K562 (cell line): Measurements from ENCODE around the gene HDHD3. TPM values are rescaled to one million over a fixed set of nuclear protein-coding genes. Genes with fewer than 3 reads are reported as not detected.

ENCODE experiments used
- CHD7 ChIP-seq: fragments of 200-600 bp; sonication (generic); IDR thresholded peaks from one replicate; pipeline ENCODE4 v1.6.1; 2012; ENCODE audit warnings: mild to moderate bottlenecking, low read depth, low read length, inconsistent platforms
- E2F3 ChIP-seq: fragments of 250-450 bp; sonication (Bioruptor Pico); IDR thresholded peaks from 2 replicates; pipeline ENCODE4 v1.4.0; 2020; ENCODE audit warnings: mild to moderate bottlenecking
- FOXA3 ChIP-seq, 2 experiments: fragments of 450-650 bp in 1 of 2; sonication (generic) in 1 of 2; formaldehyde crosslinking; IDR thresholded peaks in 1 of 2; conservative IDR thresholded peaks in 1 of 2; 2 replicates each; pipeline versions ENCODE4 v1.4.0 to v1.8.0; 2020 to 2022; ENCODE audit warnings: mild to moderate bottlenecking in 2 of 2, missing genetic modification reagents in 1 of 2
- HLTF ChIP-seq: fragments of 450-650 bp; IDR thresholded peaks from 2 replicates; pipeline ENCODE4 v1.6.1; 2016
- NELFE ChIP-seq: IDR thresholded peaks from 2 replicates; pipeline ENCODE4 v1.6.1; 2011; ENCODE audit warnings: mild to moderate bottlenecking; ENCODE audit not compliant: insufficient read depth, insufficient read length
- NR2F6 ChIP-seq: fragments of 450-650 bp; formaldehyde crosslinking; IDR thresholded peaks from 2 replicates; pipeline ENCODE4 v1.4.0; 2020; ENCODE audit warnings: mild to moderate bottlenecking
- RBM15 ChIP-seq: fragments of 200-400 bp; formaldehyde crosslinking; IDR thresholded peaks from 2 replicates; pipeline ENCODE4 v1.6.1; 2018; ENCODE audit warnings: mild to moderate bottlenecking, low read length, moderate library complexity; ENCODE audit not compliant: insufficient read depth
- RBM39 ChIP-seq: fragments of 200-400 bp; formaldehyde crosslinking; optimal IDR thresholded peaks from 2 replicates; pipeline ENCODE3; 2018; ENCODE audit warnings: low read depth, low read length
- SMARCA5 ChIP-seq: fragments of 450-650 bp; IDR thresholded peaks from 2 replicates; pipeline ENCODE4 v1.6.1; 2016
- SNAPC5 ChIP-seq: fragments of 250-450 bp; sonication (Bioruptor Pico); IDR thresholded peaks from 2 replicates; pipeline ENCODE4 v1.8.0; 2021; ENCODE audit warnings: moderate library complexity, mild to moderate bottlenecking, inconsistent platforms
- TAF9B ChIP-seq: fragments of 450-650 bp; IDR thresholded peaks from 2 replicates; pipeline ENCODE4 v1.6.1; 2018; ENCODE audit warnings: mild to moderate bottlenecking; ENCODE audit not compliant: partially characterized antibody
- TBL1XR1 ChIP-seq, 2 experiments: IDR thresholded peaks; 2 replicates each; pipeline ENCODE4 v1.6.1; 2012; ENCODE audit warnings: improper control_type of control experiment in 2 of 2, low read length in 2 of 2, mild to moderate bottlenecking in 1 of 2
- THRAP3 ChIP-seq: fragments of 450-650 bp; IDR thresholded peaks from 2 replicates; pipeline ENCODE4 v1.6.1; 2016; ENCODE audit warnings: mild to moderate bottlenecking, inconsistent platforms, borderline replicate concordance
- ZBTB34 ChIP-seq: fragments of 250-450 bp; sonication (Bioruptor Pico); IDR thresholded peaks from 2 replicates; pipeline ENCODE4 v1.8.0; 2021; ENCODE audit warnings: mild to moderate bottlenecking, moderate library complexity
- ZNF165 ChIP-seq: fragments of 250-450 bp; sonication (Bioruptor Pico); IDR thresholded peaks from 2 replicates; pipeline ENCODE4 v1.4.0; 2020; ENCODE audit warnings: borderline replicate concordance
- ZNF239 ChIP-seq: fragments of 250-450 bp; sonication (Bioruptor Pico); IDR thresholded peaks from 2 replicates; pipeline ENCODE4 v1.4.0; 2020; ENCODE audit warnings: mild to moderate bottlenecking
- polyA plus RNA-seq, 8 experiments: library from polyadenylated mRNA; depleted of rRNA in 4 of 8; stranded (reverse) in 5 of 8; unstranded in 3 of 8; fragments of >200 nt; fragmentation: Nextera tagmentation in 2 of 8; fragmentation: Illumina TruSeq in 1 of 8; extraction: Ambion mirVana in 2 of 8; extraction: Trizol in 1 of 8; gene quantifications; 2 replicates each; pipeline versions ENCODE4 v1.2.1 to v1.2.3, GENCODE V29; 2011 to 2014; ENCODE audit warnings: inconsistent platforms in 1 of 8, missing spikeins in 1 of 8
- total RNA-seq, 7 experiments: library from RNA; depleted of rRNA in 6 of 7; stranded (reverse); fragments of >200 nt in 6 of 7; fragmentation: Illumina TruSeq in 2 of 7; extraction: Trizol in 2 of 7; gene quantifications; 2 replicates each; pipeline versions ENCODE4 v1.2.1 to v1.2.3, GENCODE V29; 2011 to 2021; ENCODE audit warnings: low replicate concordance in 1 of 7

The HDHD3 gene
- total and polyA plus RNA-seq, 9 of the 15 experiments (the other 6 are each of a cell fraction or from before 2014, with no cell fraction given), result 1.1 to 19.1 (median 10.9) TPM

GRCh38 chr9:113340011-113340699 lies 36.6 kb downstream of the HDHD3 start, which contains the start of gene WDR31 (continued):
- no peak for TF ChIP-seq CHD7
- no peak for TF ChIP-seq NELFE
- TF ChIP-seq THRAP3, result no peak
- no peak for TF ChIP-seq SMARCA5
- peak; percentile 68 to 83; a peak in 3 of 4 replicates for TF ChIP-seq TBL1XR1 (IDR thresholded peaks at IDR 0.05; ENCODE audit: low read length in 2 of 2)
- TF ChIP-seq FOXA3 (CRISPR knock-in tag; conservative IDR thresholded peaks at IDR 0.05 in 1 of 2, IDR thresholded peaks at IDR 0.05 in 1 of 2), result no peak
- 0 out of 2 replicates have a peak, but pooled peaks have one; percentile 40 for TF ChIP-seq HLTF
- TF ChIP-seq NR2F6 (CRISPR knock-in tag), result no peak
- no peak for TF ChIP-seq SNAPC5
- TF ChIP-seq ZBTB34, result no peak
- TF ChIP-seq RBM15, result no peak
- peak; percentile 59; the same call in 1 of the 2 replicates for TF ChIP-seq E2F3 (CRISPR knock-in tag)
- no peak for TF ChIP-seq RBM39
- TF ChIP-seq ZNF239 (CRISPR knock-in tag), result peak; percentile 28; the same call in 1 of the 2 replicates
- peak; percentile 73 for TF ChIP-seq TAF9B
- no peak for TF ChIP-seq ZNF165 (CRISPR knock-in tag)
